GM12878 (cell line): ENCODE results near the gene CENPF. TPM values are rescaled to one million over a fixed set of nuclear protein-coding genes. Genes with fewer than 3 reads are reported as not detected.

ENCODE experiments used
- ATAC-seq: fragments of 200-7000 bp; cut with Tn5 transposase; 3 replicates; pipeline ENCODE4 v1.9.1; 2020; ENCODE audit warnings: mild to moderate bottlenecking, moderate library complexity
- BruUV-seq: library from RNA; stranded (reverse); fragments of 400-500 nt; replicated peaks from 2 replicates; lab custom pipeline; 2021; lab: Mats Ljungman, UMichigan
- CTCF ChIA-PET: fragments of 300-600 bp; sonication (Branson Sonifier 250); formaldehyde crosslinking; extraction: SDS; loops from one replicate; lab custom pipeline; 2021; ENCODE audit warnings: inconsistent platforms; lab: Yijun Ruan, JAX
- POLR2A ChIA-PET: fragments of 350-600 bp; formaldehyde crosslinking; extraction: SDS; loops from one replicate; lab custom pipeline; 2021; ENCODE audit warnings: inconsistent platforms; lab: Charles Lee
- RAD21 ChIA-PET: fragments of 300-600 bp; sonication (Branson Sonifier 250); formaldehyde crosslinking; loops from one replicate; lab custom pipeline; 2023; ENCODE audit warnings: antibody characterized with exemption; ENCODE audit not compliant: unreplicated experiment; lab: Charles Lee
- SMC1A ChIA-PET: fragments of 300-600 bp; sonication (Branson Sonifier 250); formaldehyde crosslinking; loops from one replicate; lab custom pipeline; 2023; ENCODE audit not compliant: unreplicated experiment, uncharacterized antibody; lab: Charles Lee
- DNase-seq: peaks from one replicate; pipeline ENCODE4 v3.0.0-alpha.2; 2011; ENCODE audit warnings: low read depth, low spot score
- FAIRE-seq: peaks from 3 replicates; lab custom pipeline; 2011; peaks lifted over from hg19 to GRCh38; lab: Jason Lieb, UNC
- H2AFZ ChIP-seq: 2 replicates; pipeline ENCODE4 v1.6.0; 2011; ENCODE audit warnings: low read depth, low read length, control low read depth; ENCODE audit not compliant: control insufficient read depth
- H3K27ac ChIP-seq: 2 replicates; pipeline ENCODE4 v1.5.1; 2011; ENCODE audit warnings: control low read depth; ENCODE audit not compliant: control insufficient read depth, insufficient read depth
- H3K27me3 ChIP-seq, 2 experiments: replicated peaks in 1 of 2; 2 replicates each; pipeline versions ENCODE4 v1.6.0 to v1.6.1; 2011; ENCODE audit warnings: low read length in 1 of 2; ENCODE audit not compliant: control insufficient read depth in 2 of 2, insufficient read depth in 2 of 2
- H3K36me3 ChIP-seq, 2 experiments: 2 replicates each; pipeline ENCODE4 v1.5.1; 2011; ENCODE audit warnings: low read length in 1 of 2; ENCODE audit not compliant: control insufficient read depth in 2 of 2, insufficient read depth in 2 of 2
- H3K4me1 ChIP-seq: 2 replicates; pipeline ENCODE4 v1.6.1; 2011; ENCODE audit warnings: mild to moderate bottlenecking, low read length, moderate library complexity, mixed read lengths; ENCODE audit not compliant: control insufficient read depth, insufficient read depth
- H3K4me2 ChIP-seq: 2 replicates; pipeline ENCODE4 v1.6.0; 2011; ENCODE audit warnings: control low read depth; ENCODE audit not compliant: control insufficient read depth, insufficient read depth
- H3K4me3 ChIP-seq: fragments of 200-600 bp; sonication (generic); 2 replicates; pipeline ENCODE4 v1.5.1; 2016
- H3K79me2 ChIP-seq: 2 replicates; pipeline ENCODE4 v1.6.0; 2011; ENCODE audit warnings: low read length; ENCODE audit not compliant: control insufficient read depth, insufficient read depth
- H3K9ac ChIP-seq: 2 replicates; pipeline ENCODE4 v1.8.0; 2011; ENCODE audit warnings: low read length, control low read depth, mixed read lengths; ENCODE audit not compliant: control insufficient read depth, insufficient read depth
- H3K9me3 ChIP-seq: replicated peaks from 3 replicates; pipeline ENCODE4 v1.5.1; 2011; ENCODE audit warnings: mild to moderate bottlenecking, low read length; ENCODE audit not compliant: control insufficient read depth, insufficient read depth
- H4K20me1 ChIP-seq: 2 replicates; pipeline ENCODE4 v1.6.0; 2011; ENCODE audit not compliant: control insufficient read depth, insufficient read depth
- GABPA ChIP-seq: IDR thresholded peaks from 2 replicates; pipeline ENCODE4 v1.6.1; 2014; ENCODE audit warnings: antibody characterized with exemption, low read depth, mild to moderate bottlenecking, inconsistent platforms
- NR2C1 ChIP-seq: fragments of 450-650 bp; IDR thresholded peaks from 2 replicates; pipeline ENCODE4 v1.6.1; 2017; ENCODE audit warnings: antibody characterized with exemption, mild to moderate bottlenecking, moderate library complexity
- PAX5 ChIP-seq: IDR thresholded peaks from 2 replicates; pipeline ENCODE4 v1.6.1; 2011; ENCODE audit warnings: low read depth, low read length, borderline replicate concordance
- RFX5 ChIP-seq: IDR thresholded peaks from 2 replicates; pipeline ENCODE4 v1.6.1; 2011; ENCODE audit warnings: low read depth, low read length, improper control_type of control experiment
- YBX1 ChIP-seq: fragments of 450-650 bp; IDR thresholded peaks from 2 replicates; pipeline ENCODE4 v1.6.1; 2016; ENCODE audit warnings: antibody characterized with exemption
- ZNF217 ChIP-seq: fragments of 450-650 bp; IDR thresholded peaks from 2 replicates; pipeline ENCODE4 v1.6.1; 2017; ENCODE audit warnings: antibody characterized with exemption, mild to moderate bottlenecking
- WGBS: methylation state at CpG from one replicate; pipeline ENCODE4 v1.1.6; 2016; ENCODE audit warnings: low lambda C conversion rate; ENCODE audit not compliant: insufficient replicate concordance, insufficient coverage; ENCODE audit errors: missing lambda C conversion rate; 5-methylcytosine and 5-hydroxymethylcytosine counted together
- in situ Hi-C: fragments of 300-500 bp; cut with MboI; formaldehyde crosslinking; loops from 9 replicates; pipeline ENCODE4 v1.14.3; 2018; ENCODE audit warnings: mixed read lengths
- intact Hi-C: fragments of 100-400 bp; cut with micrococcal nuclease; formaldehyde crosslinking; loops from one replicate; pipeline ENCODE4 v1.14.2; 2022; ENCODE audit not compliant: unreplicated experiment
- polyA plus RNA-seq, 11 experiments: library from polyadenylated mRNA; depleted of rRNA in 4 of 11; unstranded in 6 of 11; stranded (reverse) in 5 of 11; fragments of >200 nt; fragmentation: Nextera tagmentation in 4 of 11; fragmentation: Illumina TruSeq in 1 of 11; extraction: Ambion mirVana in 4 of 11; extraction: Trizol in 1 of 11; gene quantifications; 1 replicate in 1 of 11; 2 replicates in 10 of 11; pipeline versions ENCODE4 v1.2.1 to v1.2.3, GENCODE V29; 2011 to 2016; ENCODE audit warnings: inconsistent platforms in 2 of 11, missing spikeins in 2 of 11, low read depth in 1 of 11
- total RNA-seq, 4 experiments: library from RNA; depleted of rRNA in 3 of 4; stranded (reverse); fragments of >200 nt in 3 of 4; fragmentation: Illumina TruSeq in 1 of 4; extraction: Trizol in 1 of 4; gene quantifications; 2 replicates each; pipeline versions ENCODE4 v1.2.1 to v1.2.3, GENCODE V29; 2013 to 2021
- TF ChIP-seq, protein P1 (sequence below): fragments of 450-650 bp; IDR thresholded peaks from 2 replicates; pipeline ENCODE4 v1.6.1; 2017; ENCODE audit warnings: mild to moderate bottlenecking, moderate library complexity
- TF ChIP-seq, protein P2 (sequence below): fragments of 450-650 bp; IDR thresholded peaks from 2 replicates; pipeline ENCODE4 v1.6.1; 2017; ENCODE audit warnings: borderline replicate concordance

Gene CENPF
- total and polyA plus RNA-seq, 10 of the 15 experiments (the other 5 are each of a cell fraction or from before 2014, with no cell fraction given), result 26.0 to 132 (median 70.5) TPM

DNA sequence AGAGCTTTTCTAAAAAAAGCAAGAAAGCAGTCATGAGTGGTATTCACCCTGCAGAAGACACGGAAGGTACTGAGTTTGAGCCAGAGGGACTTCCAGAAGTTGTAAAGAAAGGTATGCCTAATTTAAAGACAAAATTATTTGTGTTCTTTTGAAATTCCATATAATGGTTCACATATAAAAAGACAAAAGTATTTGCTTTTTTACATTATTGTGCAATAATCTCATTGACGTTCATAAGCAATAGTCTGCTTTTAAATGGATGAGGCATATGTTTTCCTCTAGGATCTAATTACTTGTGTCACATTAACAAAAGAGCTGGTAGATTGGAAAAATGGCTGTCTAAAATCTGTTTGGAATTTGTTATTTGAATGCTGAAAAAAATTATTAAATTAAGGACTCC lies 54.3 kb downstream of the CENPF start (continued):
- TF ChIP-seq, protein P1, sequence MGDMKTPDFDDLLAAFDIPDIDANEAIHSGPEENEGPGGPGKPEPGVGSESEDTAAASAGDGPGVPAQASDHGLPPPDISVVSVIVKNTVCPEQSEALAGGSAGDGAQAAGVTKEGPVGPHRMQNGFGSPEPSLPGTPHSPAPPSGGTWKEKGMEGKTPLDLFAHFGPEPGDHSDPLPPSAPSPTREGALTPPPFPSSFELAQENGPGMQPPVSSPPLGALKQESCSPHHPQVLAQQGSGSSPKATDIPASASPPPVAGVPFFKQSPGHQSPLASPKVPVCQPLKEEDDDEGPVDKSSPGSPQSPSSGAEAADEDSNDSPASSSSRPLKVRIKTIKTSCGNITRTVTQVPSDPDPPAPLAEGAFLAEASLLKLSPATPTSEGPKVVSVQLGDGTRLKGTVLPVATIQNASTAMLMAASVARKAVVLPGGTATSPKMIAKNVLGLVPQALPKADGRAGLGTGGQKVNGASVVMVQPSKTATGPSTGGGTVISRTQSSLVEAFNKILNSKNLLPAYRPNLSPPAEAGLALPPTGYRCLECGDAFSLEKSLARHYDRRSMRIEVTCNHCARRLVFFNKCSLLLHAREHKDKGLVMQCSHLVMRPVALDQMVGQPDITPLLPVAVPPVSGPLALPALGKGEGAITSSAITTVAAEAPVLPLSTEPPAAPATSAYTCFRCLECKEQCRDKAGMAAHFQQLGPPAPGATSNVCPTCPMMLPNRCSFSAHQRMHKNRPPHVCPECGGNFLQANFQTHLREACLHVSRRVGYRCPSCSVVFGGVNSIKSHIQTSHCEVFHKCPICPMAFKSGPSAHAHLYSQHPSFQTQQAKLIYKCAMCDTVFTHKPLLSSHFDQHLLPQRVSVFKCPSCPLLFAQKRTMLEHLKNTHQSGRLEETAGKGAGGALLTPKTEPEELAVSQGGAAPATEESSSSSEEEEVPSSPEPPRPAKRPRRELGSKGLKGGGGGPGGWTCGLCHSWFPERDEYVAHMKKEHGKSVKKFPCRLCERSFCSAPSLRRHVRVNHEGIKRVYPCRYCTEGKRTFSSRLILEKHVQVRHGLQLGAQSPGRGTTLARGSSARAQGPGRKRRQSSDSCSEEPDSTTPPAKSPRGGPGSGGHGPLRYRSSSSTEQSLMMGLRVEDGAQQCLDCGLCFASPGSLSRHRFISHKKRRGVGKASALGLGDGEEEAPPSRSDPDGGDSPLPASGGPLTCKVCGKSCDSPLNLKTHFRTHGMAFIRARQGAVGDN, result no peak
- TF ChIP-seq, protein P2, sequence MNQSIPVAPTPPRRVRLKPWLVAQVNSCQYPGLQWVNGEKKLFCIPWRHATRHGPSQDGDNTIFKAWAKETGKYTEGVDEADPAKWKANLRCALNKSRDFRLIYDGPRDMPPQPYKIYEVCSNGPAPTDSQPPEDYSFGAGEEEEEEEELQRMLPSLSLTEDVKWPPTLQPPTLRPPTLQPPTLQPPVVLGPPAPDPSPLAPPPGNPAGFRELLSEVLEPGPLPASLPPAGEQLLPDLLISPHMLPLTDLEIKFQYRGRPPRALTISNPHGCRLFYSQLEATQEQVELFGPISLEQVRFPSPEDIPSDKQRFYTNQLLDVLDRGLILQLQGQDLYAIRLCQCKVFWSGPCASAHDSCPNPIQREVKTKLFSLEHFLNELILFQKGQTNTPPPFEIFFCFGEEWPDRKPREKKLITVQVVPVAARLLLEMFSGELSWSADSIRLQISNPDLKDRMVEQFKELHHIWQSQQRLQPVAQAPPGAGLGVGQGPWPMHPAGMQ, result no peak
- TF ChIP-seq YBX1, result no peak

DNA sequence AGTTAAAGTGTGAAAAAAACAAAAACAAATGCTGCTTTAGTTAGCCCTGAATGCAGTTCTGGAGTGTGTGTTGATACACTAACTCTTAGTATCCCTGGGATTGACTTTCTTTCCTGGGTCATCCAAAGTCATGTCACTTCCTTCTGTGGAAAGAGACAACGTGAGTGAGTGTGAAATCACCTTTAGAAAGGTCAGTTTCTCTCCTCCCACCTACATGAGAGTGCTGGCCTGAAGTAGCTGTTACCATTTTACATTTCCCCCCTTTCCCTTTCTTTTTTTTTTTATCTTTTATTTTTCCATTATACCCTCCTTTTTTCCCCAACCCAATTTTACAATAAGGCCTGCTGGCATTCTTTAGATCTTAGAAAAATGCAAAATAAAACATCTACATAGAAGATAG lies 55.2 kb downstream of the CENPF start:
- ChIA-PET SMC1A (no interaction called here), RAD21 (no interaction called here), POLR2A (no interaction called here), CTCF (no interaction called here)
- H3K9me3 ChIP-seq, result no peaks in the 10 kb centered on the region
- BruUV-seq, result no TSS peak
- H3K9ac ChIP-seq, result no peak overlapping the region
- DNase-seq (no peak), ATAC-seq (no peak), FAIRE-seq (no peak)
- no peak overlapping the region for H3K4me3 ChIP-seq
- TF ChIP-seq RFX5 (no peak), ZNF217 (no peak), PAX5 (no peak), GABPA (no peak), NR2C1 (no peak)
- H3K79me2 ChIP-seq, result no peaks in the 10 kb centered on the region
- H3K4me1 ChIP-seq, result no peaks in the 10 kb centered on the region
- no peak overlapping the region for H3K4me2 ChIP-seq
- H3K27me3 ChIP-seq, result no peaks in the 10 kb centered on the region
- in situ Hi-C loops (no loop called here), intact Hi-C loops (no loop called here)
- H3K36me3 ChIP-seq, result peaks cover 9 to 28% of the 10 kb centered on the region in 2 experiments
- H4K20me1 ChIP-seq, result no peaks in the 10 kb centered on the region
- no peak overlapping the region for H2AFZ ChIP-seq
- H3K27ac ChIP-seq, result no peak overlapping the region
- 75% methylated on average over 1 of the region's 1 CpG for WGBS
